ENCODE measurements around the gene ADGRF1.
"Not testable (repeated sequence)": the region's sequence is repeated elsewhere in the genome, so short reads cannot be mapped to it uniquely, and the experiment has no call there.

ADGRF1 gene

GRCh38 chr6:47019941-47020340 lies 22.2 kb downstream of the ADGRF1 start:
- no peak for DNase-seq

GRCh38 chr6:47016909-47017308 lies 25.2 kb downstream of the ADGRF1 start:
- no peak for DNase-seq

DNA sequence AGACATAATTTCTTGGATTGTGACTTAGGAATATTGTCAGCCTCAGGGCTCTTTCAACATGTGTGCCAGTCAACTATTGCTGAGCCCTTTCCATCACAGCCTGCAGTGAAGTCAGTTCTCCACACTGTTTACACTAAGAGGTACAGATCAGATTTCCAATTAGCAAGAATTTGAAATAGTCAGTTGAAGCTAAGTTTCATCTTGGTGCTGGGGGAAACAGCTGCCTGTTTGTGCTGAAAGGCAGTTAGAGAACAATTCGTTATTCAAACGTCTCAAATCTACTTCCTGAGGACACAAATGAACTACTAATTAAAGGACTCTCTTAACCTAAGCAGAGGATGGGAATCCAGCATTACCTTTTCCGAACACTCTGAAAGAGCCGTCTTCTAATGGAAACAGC lies 25.9 kb downstream of the ADGRF1 start:
- DNase-seq, result no peak

DNA sequence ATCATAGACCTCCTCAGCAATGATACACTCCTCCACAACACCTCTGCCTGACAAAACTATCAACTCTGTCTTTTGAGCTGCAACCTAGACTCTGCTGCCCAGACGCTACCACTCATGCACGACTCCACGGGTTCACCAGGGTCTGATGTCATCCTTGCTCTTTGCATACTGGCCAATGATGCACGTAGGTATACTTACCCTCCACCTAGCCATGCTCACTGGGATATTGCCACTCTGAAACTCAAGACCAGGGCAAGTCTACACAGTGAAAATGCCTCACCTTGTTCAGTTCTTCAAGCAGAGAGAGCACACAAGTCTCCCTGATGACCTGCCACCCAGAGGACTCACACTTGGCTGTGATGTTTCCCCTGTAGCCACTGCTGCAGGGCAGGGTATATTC lies 27.7 kb downstream of the ADGRF1 start:
- no peak for DNase-seq

DNA sequence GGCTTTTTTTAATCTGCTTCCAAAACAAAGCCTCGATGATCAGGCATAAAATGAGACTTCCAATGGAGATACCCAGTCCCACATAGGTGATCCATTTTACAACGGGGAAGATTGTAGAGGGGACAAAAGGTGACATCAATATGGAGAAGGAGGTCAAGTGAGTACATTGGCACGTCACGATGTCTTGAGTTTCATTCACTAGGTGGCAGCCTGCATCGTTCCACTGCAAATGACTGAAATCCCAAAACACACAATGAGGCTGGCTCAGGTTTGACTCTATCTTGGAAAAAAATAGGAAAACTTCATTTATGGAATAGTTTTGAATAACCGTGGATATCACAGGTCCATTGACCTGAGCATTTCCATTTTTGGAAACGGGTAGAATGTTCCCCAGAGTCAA lies 32.5 kb downstream of the ADGRF1 start:
- no peak for DNase-seq

GRCh38 chr6:47008397-47008763 lies 33.8 kb downstream of the ADGRF1 start:
- no peak for DNase-seq

GRCh38 chr6:47007657-47008396 lies 34.3 kb downstream of the ADGRF1 start:
- DNase-seq, result no peak

GRCh38 chr6:47005486-47005885 lies 36.6 kb downstream of the ADGRF1 start:
- DNase-seq, result no peak

DNA sequence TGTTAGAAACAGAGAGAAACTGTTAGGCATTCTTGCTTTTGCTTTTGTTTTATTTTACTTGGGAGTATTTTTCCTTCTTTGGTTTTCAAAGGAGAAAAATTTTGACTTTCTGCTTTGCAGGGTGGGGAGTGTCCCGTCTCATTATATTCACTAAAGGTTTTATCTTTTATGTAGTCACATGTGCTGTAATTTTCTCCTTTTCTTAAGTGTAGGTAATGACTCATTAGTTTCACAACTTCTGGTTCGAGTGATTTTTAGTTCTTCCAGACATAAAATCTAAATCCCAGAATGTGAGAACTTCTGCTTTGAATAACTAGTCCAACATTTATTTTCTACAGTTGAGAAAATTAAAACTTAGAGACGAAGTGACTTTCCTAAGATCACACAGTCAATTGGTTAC lies 37.7 kb downstream of the ADGRF1 start:
- DNase-seq, result no peak

DNA sequence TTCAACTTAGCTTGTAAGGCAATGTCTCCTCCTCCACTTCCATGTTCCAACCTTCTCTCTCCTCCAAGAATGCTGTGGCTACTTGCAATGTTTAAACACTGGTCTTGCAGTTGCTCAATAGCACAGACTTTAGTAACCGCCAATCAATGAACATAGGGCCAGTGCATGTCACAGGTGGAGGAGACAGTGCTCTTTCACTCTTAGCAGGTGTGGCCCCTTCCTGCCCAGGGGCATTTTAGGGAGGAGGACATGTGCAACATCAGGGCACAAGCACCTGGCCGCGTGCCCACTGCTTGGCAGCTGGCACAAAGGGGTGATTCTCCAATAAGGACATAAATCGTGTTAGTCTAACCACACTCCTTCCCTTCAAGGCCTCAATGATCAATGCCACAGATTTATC lies 41.3 kb downstream of the ADGRF1 start:
- DNase-seq, result no peak

GRCh38 chr6:46998436-46999017 lies 43.6 kb downstream of the ADGRF1 start:
- no peak for DNase-seq

GRCh38 chr6:46997646-46998045 lies 44.5 kb downstream of the ADGRF1 start:
- no peak for DNase-seq

- no peak for DNase-seq
These were observed 45.1 kb downstream of the ADGRF1 start for GRCh38 chr6:46996860-46997641.

DNA sequence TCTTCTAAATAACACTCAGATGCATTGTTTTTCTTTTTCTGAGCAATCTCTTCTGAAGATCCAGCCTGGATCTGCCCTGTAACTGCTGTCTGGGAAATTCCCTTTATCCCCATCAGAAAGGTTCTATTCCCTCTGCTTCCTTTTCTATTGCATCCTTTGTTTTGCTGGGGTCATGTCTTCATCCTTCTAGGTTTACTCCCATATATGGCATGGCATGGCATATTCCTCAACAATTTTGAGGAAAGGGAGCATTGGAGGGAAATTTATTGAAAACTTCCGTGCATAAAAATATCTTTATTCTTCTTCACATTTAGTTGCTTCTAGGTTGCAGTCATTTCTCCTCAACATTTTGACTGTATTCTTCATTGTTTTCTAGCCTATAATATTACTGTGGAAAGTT lies 47.2 kb downstream of the ADGRF1 start:
- DNase-seq, result no peak

DNA sequence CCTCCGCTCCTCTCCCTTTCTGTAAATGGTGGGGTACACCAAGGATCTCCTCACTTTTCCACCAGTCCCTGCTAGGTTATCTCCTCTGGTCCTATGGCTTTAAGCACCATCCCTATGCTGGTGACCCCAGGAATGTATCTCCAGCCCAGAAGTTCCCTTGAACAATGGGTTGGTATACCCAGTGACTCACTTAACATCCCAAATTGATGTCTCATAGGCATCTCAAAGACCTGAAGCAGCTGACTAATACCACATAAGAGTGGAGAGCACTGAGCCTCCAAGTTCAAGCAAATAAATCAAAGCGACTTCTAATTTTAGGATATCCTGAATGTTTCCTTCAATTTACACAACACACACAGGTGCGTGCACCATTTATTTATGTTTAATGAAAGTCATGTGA lies 48.3 kb downstream of the ADGRF1 start:
- no peak for DNase-seq

DNA sequence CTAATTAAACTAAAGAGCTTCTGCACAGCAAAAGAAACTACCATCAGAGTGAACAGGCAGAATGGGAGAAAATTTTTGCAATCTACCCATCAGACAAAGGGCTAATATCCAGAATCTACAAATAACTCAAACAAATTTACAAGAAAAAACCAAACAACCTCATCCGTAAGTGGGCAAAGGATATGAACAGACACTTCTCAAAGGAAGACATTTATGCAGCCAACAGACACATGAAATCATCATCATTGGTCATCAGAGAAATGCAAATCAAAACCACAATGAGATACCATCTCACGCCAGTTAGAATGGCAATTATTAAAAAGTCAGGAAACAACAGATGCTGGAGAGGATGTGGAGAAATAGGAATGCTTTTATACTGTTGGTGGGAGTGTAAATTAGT lies 49.7 kb downstream of the ADGRF1 start:
- DNase-seq, result not testable (repeated sequence)

DNA sequence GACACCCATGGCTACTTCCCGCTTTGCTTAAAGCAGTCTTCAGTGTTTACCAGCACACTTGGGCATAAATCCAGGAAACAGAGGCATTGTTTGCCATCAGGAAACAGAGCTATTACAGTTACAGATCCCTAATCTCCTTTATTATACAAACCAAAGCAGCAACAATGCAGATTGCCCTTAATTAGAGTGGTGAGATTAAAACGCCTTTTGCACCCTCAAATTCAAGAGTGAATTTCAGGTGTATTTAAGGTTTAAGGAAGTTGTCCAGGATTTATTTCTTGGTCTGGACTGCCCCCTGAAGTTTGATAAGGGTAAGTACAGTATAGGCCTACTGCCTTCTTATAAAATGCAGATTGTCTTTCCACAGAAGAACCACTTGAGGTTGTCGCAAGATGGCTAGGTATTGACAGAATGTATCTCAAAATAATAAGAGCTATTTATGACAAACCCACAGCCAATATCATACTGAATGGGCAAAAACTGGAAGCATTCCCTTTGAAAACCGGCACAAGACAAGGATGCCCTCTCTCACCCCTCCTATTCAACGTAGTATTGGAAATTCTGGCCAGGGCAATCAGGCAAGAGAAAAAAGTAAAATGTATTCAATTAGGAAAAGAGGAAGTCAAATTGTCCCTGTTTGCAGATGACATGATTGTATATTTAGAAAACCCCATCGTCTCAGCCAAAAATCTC lies 51.2 kb downstream of the ADGRF1 start:
- DNase-seq, result peak; percentile 2

- no peak for DNase-seq
These were observed 52.0 kb downstream of the ADGRF1 start for GRCh38 chr6:46990031-46990644.

DNA sequence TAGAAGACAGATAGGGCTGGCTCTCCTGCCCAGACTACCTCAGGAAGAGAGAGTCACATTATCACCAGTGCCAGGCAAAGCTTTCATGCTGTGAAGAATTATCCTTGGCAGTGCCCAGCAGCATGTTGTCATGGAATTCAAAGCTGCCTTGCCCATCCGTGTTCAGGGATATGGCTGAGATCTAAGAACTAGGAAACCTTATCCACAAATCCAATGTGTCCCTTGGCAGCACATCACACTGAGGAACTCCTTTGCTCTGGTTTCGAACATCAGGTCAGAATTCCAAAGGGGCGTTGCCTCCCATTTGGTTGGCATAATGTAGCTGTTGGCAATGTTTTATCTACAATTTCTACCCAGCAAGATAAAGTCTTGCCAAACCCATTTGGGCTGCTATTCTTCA lies 52.7 kb downstream of the ADGRF1 start:
- DNase-seq, result no peak

DNA sequence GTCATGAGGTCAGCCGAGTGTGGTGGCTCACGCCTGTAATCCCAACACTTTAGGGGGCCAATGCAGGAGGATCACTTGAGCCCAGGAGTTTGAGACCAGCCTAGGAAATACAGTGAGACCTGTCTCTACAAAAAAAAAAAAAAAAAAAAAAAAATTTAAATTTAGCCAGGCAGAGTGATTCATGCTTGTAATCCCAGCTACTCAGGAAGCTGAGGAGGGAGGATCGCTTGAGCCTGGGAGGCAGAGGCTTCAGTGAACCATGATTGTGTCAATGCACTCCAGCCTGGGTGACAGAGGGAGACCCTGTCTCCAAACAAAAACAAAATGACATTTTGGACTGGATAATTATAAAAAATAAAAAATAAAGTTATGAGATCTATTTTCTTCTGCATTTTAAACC lies 56.2 kb downstream of the ADGRF1 start:
- DNase-seq, result no peak

DNA sequence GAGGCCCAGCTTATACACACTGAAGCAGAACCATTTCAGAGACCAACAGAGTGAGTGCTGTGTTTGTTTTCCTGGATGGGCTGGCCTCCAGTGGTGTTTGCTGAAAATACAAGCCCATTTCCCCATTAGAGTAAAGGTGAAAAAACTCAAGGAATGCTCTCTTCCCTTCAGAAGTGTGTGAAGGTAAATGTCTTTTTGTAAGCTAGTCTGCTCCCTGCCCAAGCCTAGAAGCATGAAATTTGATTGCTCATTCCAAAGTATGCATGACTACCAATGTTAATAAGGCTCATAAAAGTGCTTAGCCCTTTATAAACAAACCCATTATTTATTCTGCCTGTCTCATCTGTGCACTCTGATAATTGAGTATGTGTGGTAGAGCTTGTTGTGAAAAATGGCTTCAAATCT lies 59.1 kb downstream of the ADGRF1 start:
- DNase-seq, result no peak

DNA sequence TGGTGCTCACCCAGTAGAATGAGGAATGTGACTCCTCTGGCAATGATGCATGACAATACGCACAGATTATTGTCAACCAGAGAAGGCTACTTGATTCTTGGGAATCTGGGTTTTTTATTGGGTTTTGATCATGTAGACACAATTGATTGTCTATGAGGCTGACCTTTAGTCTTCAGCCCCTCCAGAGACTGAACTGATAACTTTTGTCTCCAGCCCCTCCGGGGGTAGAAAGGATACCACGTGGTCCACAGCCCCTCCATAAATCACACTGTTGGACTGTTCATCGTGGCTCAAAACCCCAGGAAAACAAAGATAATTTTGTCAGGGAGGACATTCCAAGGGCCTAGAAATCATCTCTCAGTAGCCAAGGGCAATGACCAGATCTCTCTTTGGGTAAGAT lies 62.9 kb downstream of the ADGRF1 start:
- DNase-seq, result no peak

GRCh38 chr6:46974786-46975185 lies 67.3 kb downstream of the ADGRF1 start:
- no peak for DNase-seq

Data from activated CD4-positive, alpha-beta T cell treated with anti-CD3 and anti-CD28 coated beads, Interleukin-2, Interleukin-6, amounts not matched to agents 100 ng/mL and 50 ng/mL, durations not matched to agents 16 hours and 8 hours (primary cell).